Kidney glomerular epithelial cell (primary cell): ENCODE measurements around the gene RYR1.
"Not testable (repeated sequence)": the region's sequence is repeated elsewhere in the genome, so short reads cannot be mapped to it uniquely, and the experiment has no call there.

ENCODE experiments used
- DNase-seq: peaks from one replicate; lab custom pipeline; 2025; lab: John Stamatoyannopoulos, UW

RYR1 gene

GRCh38 chr19:38400361-38400760 lies 33.1 kb upstream of the RYR1 start:
- no peak for DNase-seq

- peak; percentile 14 for DNase-seq
Observed at GRCh38 chr19:38401148-38401547, 32.3 kb upstream of the RYR1 start.

GRCh38 chr19:38402623-38402966 lies 30.9 kb upstream of the RYR1 start:
- no peak for DNase-seq

DNA sequence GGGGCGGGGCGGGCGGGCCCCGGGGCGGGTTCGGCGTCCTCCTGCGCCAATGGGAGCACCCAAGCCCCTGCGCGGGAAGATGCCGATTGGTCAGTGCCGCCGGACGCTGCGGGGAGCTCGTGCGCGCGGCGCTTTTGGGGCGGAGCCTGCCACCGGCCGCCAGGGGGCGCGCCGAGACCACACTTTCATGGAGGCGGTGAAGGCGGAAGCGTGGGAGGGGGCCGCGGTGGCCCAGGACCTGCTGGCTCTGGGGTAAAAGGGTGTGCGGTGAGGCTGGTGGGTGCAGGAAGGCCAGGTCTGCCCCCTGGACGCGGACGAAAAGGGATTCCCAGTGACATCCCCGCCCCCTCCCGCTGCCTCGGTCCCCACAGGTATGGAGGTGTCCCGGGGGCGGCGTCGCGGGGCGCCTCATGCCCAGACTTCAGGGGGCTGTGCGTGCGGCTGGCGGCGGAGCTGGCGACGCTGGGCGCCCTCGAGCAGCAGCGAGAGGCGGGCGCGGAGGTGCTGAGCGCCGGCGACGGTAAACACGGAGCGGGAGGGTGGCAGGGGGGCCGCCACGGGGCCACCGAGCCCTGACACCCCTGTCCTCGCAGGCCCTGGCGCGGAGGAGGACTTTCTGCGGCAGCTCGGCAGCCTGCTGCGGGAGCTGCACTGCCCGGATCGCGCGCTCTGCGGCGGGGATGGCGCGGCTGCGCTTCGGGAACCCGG lies 30.4 kb upstream of the RYR1 start, which contains the start of gene FAM98C:
Gene FAM98C (plus strand): TSS at position 127 of the 708 bp plus-strand sequence. CDS start 61 bp downstream, at position 188.
- DNase-seq, result peak; percentile 91

DNA sequence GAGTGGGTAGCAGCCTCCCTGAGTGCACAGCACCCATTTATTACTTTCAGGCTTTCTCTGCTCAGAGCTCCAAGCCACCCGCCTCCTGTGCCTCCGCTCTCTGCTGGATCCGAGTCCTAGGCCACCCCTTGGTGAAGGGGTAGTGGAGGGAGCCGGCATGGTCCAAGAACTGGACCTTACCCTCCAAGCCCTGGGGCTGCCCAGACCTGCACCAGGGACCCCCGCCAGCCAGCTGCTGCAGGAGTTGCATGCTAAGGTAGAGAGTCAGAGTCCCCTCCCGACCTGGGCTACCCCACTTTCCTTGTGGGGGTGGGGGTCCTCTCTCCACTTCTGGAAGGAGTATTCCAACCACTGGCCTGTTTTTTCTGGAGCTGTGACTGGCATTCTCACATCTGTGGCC lies 28.6 kb upstream of the RYR1 start:
- no peak for DNase-seq

GRCh38 chr19:38405276-38405675 lies 28.2 kb upstream of the RYR1 start:
- DNase-seq, result no peak

- no peak for DNase-seq
Observed at GRCh38 chr19:38409631-38410133, 23.8 kb upstream of the RYR1 start.

GRCh38 chr19:38410407-38410806 lies 23.1 kb upstream of the RYR1 start:
- not testable (repeated sequence) for DNase-seq

DNA sequence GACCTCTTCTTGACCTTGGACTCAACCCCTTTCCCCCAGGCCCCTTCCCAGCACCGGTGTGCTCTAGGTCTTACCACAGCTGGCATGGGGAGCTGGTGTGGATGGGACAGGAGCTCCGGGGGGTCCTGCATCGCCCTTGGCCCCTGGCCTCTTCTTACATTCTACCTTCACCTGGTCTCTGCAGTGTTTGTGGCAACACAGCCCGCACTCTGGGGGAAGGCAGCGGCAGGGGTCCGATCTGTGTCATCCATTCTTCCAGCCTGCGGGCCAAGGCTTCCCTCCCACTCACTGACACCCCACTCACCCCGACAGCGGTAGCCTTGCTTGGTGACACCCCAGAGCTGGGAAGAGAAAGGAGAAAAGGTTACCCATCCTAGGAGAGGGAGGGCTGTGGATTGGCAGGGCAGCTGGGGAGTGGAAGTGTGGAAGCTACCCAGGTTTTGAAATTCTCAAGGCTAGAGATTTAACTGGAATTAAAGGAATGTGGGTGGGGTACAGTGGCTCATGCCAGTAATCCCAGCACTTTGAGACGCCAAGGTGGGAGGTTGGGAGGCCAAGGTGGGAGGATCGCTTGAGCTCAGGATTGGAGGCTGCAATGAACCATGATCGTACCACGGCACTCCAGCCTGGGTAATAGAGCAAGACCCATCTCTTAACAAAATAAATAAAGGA lies 22.3 kb upstream of the RYR1 start:
- no peak for DNase-seq

- not testable (repeated sequence) for DNase-seq
Observed at GRCh38 chr19:38411898-38412297, 21.6 kb upstream of the RYR1 start.

GRCh38 chr19:38412491-38412890 lies 21.0 kb upstream of the RYR1 start:
- no peak for DNase-seq

DNA sequence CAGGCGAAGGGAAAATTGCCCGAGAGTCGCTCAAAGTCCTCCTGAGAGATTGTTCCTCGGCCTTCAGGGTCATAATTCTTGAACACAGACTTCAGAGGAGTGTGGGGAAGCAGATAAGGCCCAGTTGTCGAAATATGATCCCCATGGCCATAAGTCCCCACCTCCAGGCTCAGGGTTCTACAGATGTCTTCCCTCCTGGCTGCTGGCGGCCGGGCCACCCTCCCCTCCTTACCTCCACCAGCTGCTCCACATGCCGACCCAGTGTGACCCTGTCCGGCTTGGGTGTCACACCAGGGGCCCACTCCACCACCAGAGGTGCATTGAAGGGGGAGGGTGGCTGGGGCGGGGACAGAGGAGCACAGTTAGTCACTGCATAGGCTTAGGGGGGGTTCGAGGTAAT lies 20.5 kb upstream of the RYR1 start:
- no peak for DNase-seq

DNA sequence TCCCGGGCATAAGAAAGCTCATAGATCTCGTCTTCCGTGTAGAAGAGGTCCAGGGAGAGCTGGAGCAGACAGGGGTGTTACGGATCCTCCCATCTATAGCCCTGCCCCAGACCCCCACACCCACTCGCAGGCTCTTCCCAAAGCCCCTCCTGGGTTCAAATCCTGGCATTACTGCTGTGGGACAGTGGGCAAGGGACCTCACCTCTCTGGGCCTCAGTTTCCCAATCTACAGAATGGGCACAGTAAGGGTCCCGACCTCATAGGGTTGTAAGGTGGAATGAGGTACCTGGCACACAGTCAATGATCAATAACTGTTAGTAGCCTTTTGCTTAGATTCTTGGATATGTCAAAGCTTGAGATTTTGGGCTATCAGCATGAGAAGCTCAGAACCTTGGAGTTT lies 20.1 kb upstream of the RYR1 start:
- DNase-seq, result no peak

GRCh38 chr19:38417146-38417543 lies 16.3 kb upstream of the RYR1 start:
- no peak for DNase-seq

DNA sequence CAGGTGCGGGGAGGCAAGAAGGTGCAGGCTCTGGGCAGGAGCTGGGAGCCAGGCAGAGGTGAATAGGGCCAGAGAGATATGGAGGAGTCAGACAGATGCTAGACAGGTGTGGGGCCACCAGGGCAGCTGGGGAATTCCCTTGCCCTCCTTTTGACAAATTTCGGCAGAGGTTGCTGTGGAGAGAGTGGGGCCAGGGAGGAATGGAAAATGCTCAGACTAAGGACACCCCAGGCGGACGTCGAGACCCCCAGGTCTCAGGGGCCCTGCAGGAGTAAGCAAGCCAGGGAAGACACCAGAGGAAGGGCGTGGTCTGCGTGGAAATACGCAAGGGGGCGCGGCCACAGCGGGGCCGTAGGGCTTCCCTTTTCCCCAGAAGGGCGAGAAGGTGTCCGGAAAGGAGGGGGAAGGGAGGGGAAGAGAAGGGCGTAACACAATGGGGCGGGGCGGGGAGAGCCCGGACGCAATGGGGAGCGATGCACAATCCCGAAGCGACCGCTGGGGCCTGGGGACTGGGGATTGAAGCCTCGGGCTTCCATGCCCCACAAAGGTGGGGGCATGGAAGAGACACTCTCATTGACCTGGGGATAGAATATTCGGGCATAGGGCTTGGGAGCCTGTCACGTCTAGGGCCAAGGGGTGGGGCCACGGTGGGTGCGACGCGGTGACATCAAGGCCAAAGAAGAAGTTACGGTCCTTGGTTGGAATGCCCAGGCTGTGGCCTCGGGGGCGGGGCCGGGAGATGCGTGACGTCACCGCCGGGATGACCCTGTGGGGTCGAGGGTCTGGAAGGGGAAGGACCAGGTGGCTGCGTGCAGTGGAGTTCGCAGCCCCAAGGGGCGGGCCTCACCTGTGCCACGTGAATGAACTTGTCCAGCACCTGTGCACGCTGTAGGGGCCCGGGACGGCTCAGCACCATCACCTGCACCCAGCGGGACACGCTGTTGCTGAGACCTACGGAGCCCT lies 15.7 kb upstream of the RYR1 start:
- DNase-seq, result no peak

DNA sequence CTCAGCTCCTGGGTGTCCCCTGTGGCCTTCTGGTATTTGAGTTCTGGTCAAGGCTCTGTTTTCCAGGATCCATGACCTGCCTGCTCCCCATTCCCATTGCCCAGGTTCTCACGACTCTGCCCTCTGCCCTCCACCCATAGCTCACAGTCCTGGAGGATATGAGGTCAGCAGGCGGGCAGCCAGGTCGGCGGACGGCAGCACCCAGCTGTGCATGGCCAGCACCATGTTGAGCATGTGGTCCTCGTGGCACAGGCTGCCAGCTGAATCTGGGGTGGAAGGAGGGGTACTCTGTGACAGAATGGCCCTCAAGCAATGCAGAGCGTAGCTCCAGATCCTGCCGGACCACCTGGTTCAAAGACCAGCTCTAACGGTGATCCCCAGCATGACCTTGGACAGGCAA lies 12.6 kb upstream of the RYR1 start:
- DNase-seq, result no peak

DNA sequence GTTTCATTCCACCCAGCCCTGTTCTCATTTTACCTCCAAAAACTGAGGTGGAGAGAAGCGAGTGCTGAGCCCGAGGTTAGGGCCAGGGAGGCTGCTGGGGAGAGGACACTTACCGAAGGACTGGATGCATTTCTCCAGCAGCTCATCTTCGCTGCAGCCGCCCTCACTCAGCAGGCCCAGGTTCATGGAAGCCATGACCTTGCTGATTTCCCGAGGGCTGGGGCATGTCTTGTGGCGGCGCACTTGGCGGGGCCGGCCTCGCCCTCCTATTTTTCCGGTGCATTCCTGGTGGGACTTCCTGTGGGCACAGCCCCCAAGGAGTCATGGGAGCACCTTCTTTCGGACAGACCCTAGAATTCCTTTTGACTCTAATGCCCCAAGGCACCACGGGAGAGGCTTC lies 11.6 kb upstream of the RYR1 start:
- DNase-seq, result no peak

DNA sequence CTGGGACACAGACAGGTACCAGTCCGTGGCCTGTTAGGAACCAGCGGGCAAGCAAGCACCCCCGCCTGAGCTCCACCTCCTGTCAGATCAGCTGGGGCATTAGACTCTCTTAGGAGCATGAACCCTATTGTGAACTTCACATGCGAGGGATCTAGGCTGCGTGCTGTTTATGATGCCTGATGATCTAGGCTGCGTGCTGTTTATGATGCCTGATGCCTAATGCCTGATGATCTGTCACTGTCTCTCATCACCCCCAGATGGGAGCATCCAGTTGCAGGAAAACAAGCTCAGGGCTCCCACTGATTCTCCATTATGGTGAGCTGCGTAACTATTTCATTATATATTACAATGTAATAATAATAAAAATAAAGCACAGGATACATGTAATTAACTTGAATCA lies 11.1 kb upstream of the RYR1 start:
- DNase-seq, result no peak

- no peak for DNase-seq
Observed at GRCh38 chr19:38424272-38424671, 9.2 kb upstream of the RYR1 start.

DNA sequence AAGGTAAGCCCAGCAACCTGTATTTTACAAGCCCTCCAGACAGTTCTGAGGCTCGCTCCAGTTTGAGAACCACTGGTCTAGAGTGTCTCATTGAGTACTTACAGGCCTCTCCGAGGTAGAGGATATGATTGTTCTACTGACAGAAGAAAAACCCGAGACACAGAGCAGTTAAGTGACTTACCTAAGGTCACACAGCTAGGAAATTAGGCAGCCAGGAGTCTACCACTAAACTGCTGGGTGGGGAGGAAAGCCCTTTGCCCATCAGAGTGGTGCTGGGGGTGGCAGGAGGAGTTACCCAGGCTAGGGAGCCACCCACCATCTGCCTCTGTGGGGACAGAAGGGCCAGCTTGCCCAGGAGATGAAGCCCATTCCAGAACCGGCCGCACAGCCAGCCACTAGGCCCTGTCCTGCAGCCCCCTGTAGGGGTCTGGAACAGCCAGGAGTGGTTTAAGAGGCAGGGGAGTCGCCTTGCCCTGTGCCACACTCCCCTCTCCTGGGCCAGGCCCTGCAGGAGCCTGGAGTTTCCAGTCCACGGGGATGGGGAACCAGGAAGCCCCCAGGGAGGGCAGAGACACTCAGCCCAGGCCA lies 8.2 kb upstream of the RYR1 start:
- no peak for DNase-seq

DNA sequence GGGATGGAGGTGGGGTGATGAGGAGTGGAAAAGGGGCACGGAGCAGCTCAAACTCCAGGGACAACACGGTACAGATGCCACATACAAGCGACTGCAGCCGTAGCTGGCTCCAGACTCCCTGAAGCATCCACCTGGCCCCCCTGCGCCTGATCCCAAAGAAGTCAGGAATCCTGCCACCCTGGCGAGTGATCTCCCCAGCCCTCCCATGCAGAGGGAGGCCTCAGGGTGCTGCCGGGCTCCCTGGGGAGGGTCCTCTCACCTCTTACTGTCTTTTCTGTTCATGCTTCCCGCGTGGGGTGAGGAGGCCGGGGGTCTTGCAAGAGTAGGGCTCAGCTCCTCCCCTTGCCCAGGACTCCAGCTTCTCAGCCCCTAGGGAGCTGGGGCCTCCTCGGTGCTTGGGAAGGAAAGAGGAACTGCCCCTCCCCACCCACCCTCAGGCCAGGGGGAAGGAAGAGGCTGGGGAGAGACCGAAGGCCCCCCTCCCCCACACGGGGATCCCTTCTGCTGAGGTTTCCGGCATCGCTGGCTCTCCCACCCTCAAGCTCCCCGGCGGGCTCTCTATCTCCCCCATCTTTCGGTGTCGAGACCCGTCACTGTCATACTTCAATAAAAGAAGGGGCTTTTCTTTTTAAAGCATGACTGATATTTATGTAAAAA lies 7.6 kb upstream of the RYR1 start, which contains the start of gene RASGRP4:
Gene RASGRP4 (minus strand): TSS at position 410 of the 657 bp plus-strand sequence. CDS start 128 bp downstream, at position 282.
- no peak for DNase-seq
